IPS-20b (cell line): ENCODE data around the gene TMCC1.
"Not testable (repeated sequence)": the region's sequence is repeated elsewhere in the genome, so short reads cannot be mapped to it uniquely, and the experiment has no call there.

Source experiments
- H3K27ac ChIP-seq: one replicate; pipeline ENCODE4 v1.5.1; 2013; ENCODE audit warnings: low read length
- H3K27me3 ChIP-seq: 2 replicates; pipeline ENCODE4 v1.6.1; 2013; ENCODE audit warnings: mild to moderate bottlenecking, low read length, inconsistent platforms; ENCODE audit not compliant: insufficient read depth
- H3K36me3 ChIP-seq: 2 replicates; pipeline ENCODE4 v1.6.1; 2013; ENCODE audit warnings: low read depth, mild to moderate bottlenecking, inconsistent platforms, low read length, moderate library complexity; ENCODE audit not compliant: insufficient read depth
- H3K4me1 ChIP-seq: 2 replicates; pipeline ENCODE4 v1.6.1; 2013; ENCODE audit warnings: mild to moderate bottlenecking, control low read depth, inconsistent platforms, low read length, moderate library complexity; ENCODE audit not compliant: insufficient read depth
- H3K4me3 ChIP-seq: 2 replicates; pipeline ENCODE4 v1.5.1; 2013; ENCODE audit warnings: mild to moderate bottlenecking, low read length, inconsistent platforms
- H3K9ac ChIP-seq: 2 replicates; pipeline ENCODE4 v1.6.1; 2013; ENCODE audit warnings: low read depth, mild to moderate bottlenecking, inconsistent platforms, low read length, moderate library complexity
- H3K9me3 ChIP-seq: 2 replicates; pipeline ENCODE4 v1.6.1; 2013; ENCODE audit warnings: mild to moderate bottlenecking, low read depth, low read length, inconsistent platforms; ENCODE audit not compliant: insufficient read depth

TMCC1 gene

GRCh38 chr3:129654131-129654530 is 239.4 kb downstream of the TMCC1 start:
- Histone ChIP-seq H3K9me3 (no peaks in the 10 kb centered on the region), H3K36me3 (peaks cover 14% of the 10 kb centered on the region), H3K27me3 (no peaks in the 10 kb centered on the region), H3K27ac (no peak overlapping the region), H3K4me3 (no peak overlapping the region), H3K9ac (no peak overlapping the region), H3K4me1 (peaks cover 33% of the 10 kb centered on the region)

- no peaks in the 10 kb centered on the region for H3K27me3 ChIP-seq
- no peaks in the 10 kb centered on the region for H3K9me3 ChIP-seq
- peaks cover 31% of the 10 kb centered on the region for H3K4me1 ChIP-seq
- no peak overlapping the region for H3K4me3 ChIP-seq
- no peak overlapping the region for H3K27ac ChIP-seq
- no peak overlapping the region for H3K9ac ChIP-seq
- H3K36me3 ChIP-seq = peaks cover 14% of the 10 kb centered on the region
Measured at GRCh38 chr3:129653019-129653418, 240.5 kb downstream of the TMCC1 start.

GRCh38 chr3:129651435-129652202 is 241.9 kb downstream of the TMCC1 start:
- H3K4me3 ChIP-seq = no peak overlapping the region

GRCh38 chr3:129650256-129650872 is 243.1 kb downstream of the TMCC1 start:
- Histone ChIP-seq H3K4me1 (peaks cover 17% of the 10 kb centered on the region), H3K27ac (no peak overlapping the region), H3K4me3 (no peak overlapping the region), H3K36me3 (peaks cover 14% of the 10 kb centered on the region), H3K9me3 (no peaks in the 10 kb centered on the region), H3K9ac (no peak overlapping the region), H3K27me3 (no peaks in the 10 kb centered on the region)

More at GRCh38 chr3:129651435-129652202, 241.9 kb downstream of the TMCC1 start:
- H3K9ac ChIP-seq = no peak overlapping the region
- no peaks in the 10 kb centered on the region for H3K27me3 ChIP-seq
- peaks cover 18% of the 10 kb centered on the region for H3K4me1 ChIP-seq
- H3K27ac ChIP-seq = no peak overlapping the region
- no peaks in the 10 kb centered on the region for H3K9me3 ChIP-seq
- peaks cover 14% of the 10 kb centered on the region for H3K36me3 ChIP-seq

- Histone ChIP-seq H3K9ac (no peak overlapping the region), H3K4me1 (peaks cover 17% of the 10 kb centered on the region)
Measured at GRCh38 chr3:129648391-129648790, 245.1 kb downstream of the TMCC1 start.

GRCh38 chr3:129645286-129645685 is 248.2 kb downstream of the TMCC1 start:
- H3K36me3 ChIP-seq = no peaks in the 10 kb centered on the region
- no peak overlapping the region for H3K27ac ChIP-seq
- H3K9ac ChIP-seq = no peak overlapping the region
- no peaks in the 10 kb centered on the region for H3K27me3 ChIP-seq
- H3K9me3 ChIP-seq = no peaks in the 10 kb centered on the region
- no peaks in the 10 kb centered on the region; the same call in 1 of the 2 replicates for H3K4me1 ChIP-seq
- no peak overlapping the region for H3K4me3 ChIP-seq

More at GRCh38 chr3:129648391-129648790, 245.1 kb downstream of the TMCC1 start:
- Histone ChIP-seq H3K9me3 (no peaks in the 10 kb centered on the region), H3K27me3 (no peaks in the 10 kb centered on the region), H3K27ac (no peak overlapping the region), H3K36me3 (no peaks in the 10 kb centered on the region; the same call in 1 of the 2 replicates), H3K4me3 (no peak overlapping the region)

GRCh38 chr3:129644836-129645235 is 248.7 kb downstream of the TMCC1 start:
- H3K9ac ChIP-seq = no peak overlapping the region
- H3K36me3 ChIP-seq = no peaks in the 10 kb centered on the region
- no peaks in the 10 kb centered on the region for H3K27me3 ChIP-seq
- no peak overlapping the region for H3K4me3 ChIP-seq
- no peaks in the 10 kb centered on the region for H3K9me3 ChIP-seq
- no peak overlapping the region for H3K27ac ChIP-seq
- no peaks in the 10 kb centered on the region; the same call in 1 of the 2 replicates for H3K4me1 ChIP-seq

- not testable (repeated sequence) for H3K9me3 ChIP-seq, H3K4me1 ChIP-seq, H3K36me3 ChIP-seq, H3K27me3 ChIP-seq, H3K9ac ChIP-seq, H3K27ac ChIP-seq, H3K4me3 ChIP-seq
Measured at GRCh38 chr3:129641567-129642260, 251.8 kb downstream of the TMCC1 start.

GRCh38 chr3:129640985-129641384 is 252.5 kb downstream of the TMCC1 start:
- H3K4me1 ChIP-seq, H3K9me3 ChIP-seq, H3K27ac ChIP-seq, H3K36me3 ChIP-seq, H3K4me3 ChIP-seq, H3K9ac ChIP-seq, H3K27me3 ChIP-seq: not testable (repeated sequence)

- Histone ChIP-seq H3K27ac (no peak overlapping the region), H3K9me3 (0 out of 2 replicates have a peak, but pooled peaks cover 6% of the 10 kb centered on the region), H3K4me1 (no peaks in the 10 kb centered on the region; the same call in 1 of the 2 replicates), H3K36me3 (no peaks in the 10 kb centered on the region), H3K9ac (no peak overlapping the region), H3K4me3 (no peak overlapping the region), H3K27me3 (no peaks in the 10 kb centered on the region)
Measured at GRCh38 chr3:129638481-129638880, 255.0 kb downstream of the TMCC1 start.

- Histone ChIP-seq H3K27me3 (no peaks in the 10 kb centered on the region), H3K27ac (no peak overlapping the region), H3K4me3 (no peak overlapping the region), H3K36me3 (no peaks in the 10 kb centered on the region), H3K9me3 (0 out of 2 replicates have a peak, but pooled peaks cover 6% of the 10 kb centered on the region), H3K4me1 (no peaks in the 10 kb centered on the region; the same call in 1 of the 2 replicates), H3K9ac (no peak overlapping the region)
Measured at GRCh38 chr3:129636082-129636481, 257.4 kb downstream of the TMCC1 start.
